ENCODE results near the gene SPARC.

GRCh38 chr5:151733358-151734063, 46.8 kb upstream of the SPARC start:
- TF ChIP-seq PPARA (CRISPR knock-in tag; IDR thresholded peaks at IDR 0.05; ENCODE audit: borderline replicate concordance) (no peak), ISL1 (CRISPR knock-in tag; IDR thresholded peaks at IDR 0.05) (no peak), CSDC2 (CRISPR knock-in tag; IDR thresholded peaks at IDR 0.05) (no peak), ZFP3 (CRISPR knock-in tag; IDR thresholded peaks at IDR 0.05) (no peak), ARNTL (CRISPR knock-in tag; IDR thresholded peaks at IDR 0.05; ENCODE audit: borderline replicate concordance, low read depth) (no peak), CREB5 (CRISPR knock-in tag; IDR thresholded peaks at IDR 0.05; ENCODE audit: low read depth) (no peak), PATZ1 (CRISPR knock-in tag; IDR thresholded peaks at IDR 0.05; ENCODE audit: borderline replicate concordance) (no peak), ZNF8 (CRISPR knock-in tag; IDR thresholded peaks at IDR 0.05) (no peak), TOX (CRISPR knock-in tag; IDR thresholded peaks at IDR 0.05; ENCODE audit: borderline replicate concordance) (no peak), CSRNP3 (CRISPR knock-in tag; IDR thresholded peaks at IDR 0.05) (no peak), ZFP30 (CRISPR knock-in tag; IDR thresholded peaks at IDR 0.05) (no peak), ZC3H10 (CRISPR knock-in tag; IDR thresholded peaks at IDR 0.05) (no peak), SNAI2 (CRISPR knock-in tag; IDR thresholded peaks at IDR 0.05) (no peak), GLIS3 (CRISPR knock-in tag; IDR thresholded peaks at IDR 0.05) (no peak)
